DOHH2 (cell line): ENCODE measurements around the gene LIPC.

ENCODE experiments used
- H3F3A ChIP-seq: fragments of 200-600 bp; sonication (generic), shearing (Covaris generic); 2 replicates; pipeline ENCODE4 v1.6.0; 2016; ENCODE audit warnings: antibody characterized with exemption, mild to moderate bottlenecking; ENCODE audit not compliant: control insufficient read depth, insufficient read depth
- H3K27ac ChIP-seq: fragments of 200-600 bp; sonication (generic); 2 replicates; pipeline ENCODE4 v1.5.1; 2014; ENCODE audit warnings: low read depth, mild to moderate bottlenecking, low read length, moderate library complexity
- H3K27me3 ChIP-seq: fragments of 200-600 bp; sonication (generic); 2 replicates; pipeline ENCODE4 v1.6.1; 2014; ENCODE audit warnings: mild to moderate bottlenecking, low read length, mixed read lengths; ENCODE audit not compliant: control insufficient read depth
- H3K36me3 ChIP-seq: fragments of 200-600 bp; sonication (generic); 2 replicates; pipeline ENCODE4 v1.6.1; 2014; ENCODE audit warnings: mild to moderate bottlenecking, low read length, moderate library complexity, mixed read lengths; ENCODE audit not compliant: control insufficient read depth
- H3K4me1 ChIP-seq: fragments of 200-600 bp; sonication (generic); 2 replicates; pipeline ENCODE4 v1.6.1; 2014; ENCODE audit warnings: mild to moderate bottlenecking, low read length, mixed read lengths; ENCODE audit not compliant: control insufficient read depth
- H3K4me2 ChIP-seq: fragments of 200-600 bp; sonication (generic); 2 replicates; pipeline ENCODE4 v1.6.0; 2014; ENCODE audit warnings: mild to moderate bottlenecking, low read length, moderate library complexity
- H3K4me3 ChIP-seq: fragments of 200-600 bp; sonication (generic); 2 replicates; pipeline ENCODE4 v1.5.1; 2014; ENCODE audit warnings: mild to moderate bottlenecking, low read length, mixed read lengths
- H3K79me2 ChIP-seq: fragments of 200-600 bp; sonication (generic); 2 replicates; pipeline ENCODE4 v1.6.1; 2014; ENCODE audit warnings: mild to moderate bottlenecking, low read length, mixed read lengths; ENCODE audit not compliant: control insufficient read depth
- H3K9me2 ChIP-seq: fragments of 200-600 bp; sonication (generic); replicated peaks from 2 replicates; pipeline ENCODE4 v1.6.1; 2014; ENCODE audit warnings: mild to moderate bottlenecking, low read length, mixed read lengths; ENCODE audit not compliant: control insufficient read depth
- H3K9me3 ChIP-seq: fragments of 200-600 bp; sonication (generic); 2 replicates; pipeline ENCODE4 v1.6.1; 2014; ENCODE audit warnings: antibody characterized with exemption, low read length, mixed read lengths; ENCODE audit not compliant: control insufficient read depth, insufficient read depth
- H4K20me1 ChIP-seq: fragments of 200-600 bp; sonication (generic); 2 replicates; pipeline ENCODE4 v1.6.0; 2014; ENCODE audit warnings: low read depth, mild to moderate bottlenecking, antibody characterized with exemption, low read length, moderate library complexity; ENCODE audit not compliant: control insufficient read depth, insufficient read depth
- CTCF ChIP-seq: fragments of 200-600 bp; sonication (generic); IDR thresholded peaks from one replicate; pipeline ENCODE4 v1.5.1; 2014; ENCODE audit warnings: antibody characterized with exemption, mild to moderate bottlenecking, low read depth, low read length; ENCODE audit not compliant: poor library complexity, severe bottlenecking
- EZH2phosphoT487 ChIP-seq: fragments of 200-600 bp; sonication (generic); IDR thresholded peaks from 2 replicates; pipeline ENCODE4 v1.6.1; 2017; ENCODE audit warnings: borderline replicate concordance, mild to moderate bottlenecking, antibody characterized with exemption, low read length, moderate library complexity, mixed read lengths

The LIPC gene

GRCh38 chr15:58573270-58573669 lies 141.5 kb downstream of the LIPC start:
- H3K4me3 ChIP-seq: no peak overlapping the region
- H3K9me2 ChIP-seq: no peaks in the 10 kb centered on the region
- no peaks in the 10 kb centered on the region for H3K4me1 ChIP-seq
- H3K4me2 ChIP-seq: no peak overlapping the region
- TF ChIP-seq CTCF: no peak
- TF ChIP-seq EZH2phosphoT487: no peak
- no peak overlapping the region for H3K27ac ChIP-seq
- H3K79me2 ChIP-seq: no peaks in the 10 kb centered on the region
- no peaks in the 10 kb centered on the region for H3K27me3 ChIP-seq
- no peaks in the 10 kb centered on the region for H3F3A ChIP-seq
- no peaks in the 10 kb centered on the region for H4K20me1 ChIP-seq
- H3K36me3 ChIP-seq: no peaks in the 10 kb centered on the region
- H3K9me3 ChIP-seq: no peaks in the 10 kb centered on the region

DNA sequence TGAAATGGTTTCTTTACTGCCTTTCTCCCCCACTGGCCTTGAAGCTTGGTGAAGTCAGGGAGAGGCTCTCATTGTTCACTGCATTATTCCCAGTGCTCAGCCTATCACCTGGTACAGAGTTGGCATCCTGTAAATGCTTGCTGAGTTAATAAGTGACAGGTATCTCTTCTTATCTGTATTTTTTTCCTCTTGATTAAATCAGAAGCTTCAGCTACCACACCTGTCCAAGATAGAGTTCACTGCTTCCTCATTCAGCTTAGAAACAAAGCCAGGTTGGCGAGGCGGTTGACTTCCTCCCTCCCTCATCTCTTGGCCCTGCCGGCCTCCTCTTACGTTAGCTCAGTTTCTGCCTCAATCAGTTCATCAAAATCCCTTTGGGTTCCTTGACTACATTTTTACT lies 142.8 kb downstream of the LIPC start:
- TF ChIP-seq EZH2phosphoT487: no peak
- TF ChIP-seq CTCF: no peak
- no peaks in the 10 kb centered on the region for H4K20me1 ChIP-seq
- H3K36me3 ChIP-seq: no peaks in the 10 kb centered on the region
- H3K9me2 ChIP-seq: no peaks in the 10 kb centered on the region
- no peak overlapping the region for H3K4me2 ChIP-seq
- H3K27me3 ChIP-seq: no peaks in the 10 kb centered on the region
- no peaks in the 10 kb centered on the region for H3K79me2 ChIP-seq
- H3F3A ChIP-seq: no peaks in the 10 kb centered on the region
- H3K4me1 ChIP-seq: no peaks in the 10 kb centered on the region
- no peak overlapping the region for H3K4me3 ChIP-seq
- H3K27ac ChIP-seq: no peak overlapping the region
- no peaks in the 10 kb centered on the region for H3K9me3 ChIP-seq

DNA sequence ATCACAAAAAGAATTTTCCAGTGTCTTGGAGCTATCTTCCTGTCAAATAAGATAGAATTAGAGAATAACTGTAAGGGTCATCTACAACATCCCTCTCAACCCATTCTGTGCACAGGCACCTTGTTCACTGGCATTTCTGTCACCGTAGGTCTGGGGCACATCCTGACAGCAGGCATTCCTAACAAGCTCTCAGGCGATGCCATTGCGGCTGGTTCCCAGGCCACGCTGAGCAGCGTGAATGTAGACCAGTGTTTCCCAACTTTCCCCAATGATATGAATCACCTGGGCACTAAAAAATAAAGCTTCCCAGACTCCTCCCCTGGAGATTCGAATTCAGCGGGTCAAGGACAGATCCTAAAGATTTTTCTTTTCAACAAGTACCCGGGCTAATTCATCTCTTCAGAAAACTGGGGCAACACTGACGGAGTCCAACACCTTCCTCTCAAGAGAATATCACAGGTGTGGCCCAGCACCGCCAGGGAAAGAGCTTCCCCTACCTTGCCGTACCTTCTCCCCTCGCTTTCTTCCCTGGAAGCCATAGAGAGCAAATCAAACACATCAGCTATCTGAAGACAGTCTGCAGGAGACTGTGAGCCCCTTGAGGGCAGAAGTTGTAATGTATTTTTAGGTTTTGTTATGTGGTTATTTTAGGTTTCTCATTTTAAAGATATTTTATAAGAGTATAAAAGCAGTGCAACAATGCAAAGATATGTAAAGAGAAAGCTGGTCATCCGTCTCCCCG lies 143.4 kb downstream of the LIPC start:
- no peaks in the 10 kb centered on the region for H3K27me3 ChIP-seq
- H3K4me1 ChIP-seq: no peaks in the 10 kb centered on the region
- no peak overlapping the region for H3K4me3 ChIP-seq
- no peak overlapping the region for H3K4me2 ChIP-seq
- H4K20me1 ChIP-seq: no peaks in the 10 kb centered on the region
- H3K9me2 ChIP-seq: no peaks in the 10 kb centered on the region
- H3K27ac ChIP-seq: no peak overlapping the region
- TF ChIP-seq EZH2phosphoT487: no peak
- TF ChIP-seq CTCF: no peak
- no peaks in the 10 kb centered on the region for H3K9me3 ChIP-seq
- no peaks in the 10 kb centered on the region for H3K36me3 ChIP-seq
- no peaks in the 10 kb centered on the region for H3F3A ChIP-seq
- H3K79me2 ChIP-seq: no peaks in the 10 kb centered on the region
